Activated naive CD8-positive, alpha-beta T cell treated with anti-CD3 and anti-CD28 coated beads, Interleukin-2, amount 50 U/mL, for 24 hours (primary cell): ENCODE results near the gene CIC.
A peak's percentile ranks its signal among the peaks of the same experiment; 100 is the strongest.

Source experiments
- ATAC-seq: fragments of 150-1000 bp; cut with Tn5 transposase; one replicate; pipeline ENCODE4 v1.10.0; 2021
- DNase-seq: peaks from one replicate; pipeline ENCODE4 v3.0.0; 2021
- H3K27ac Mint-ChIP-seq: one replicate; pipeline ENCODE4 v1.8.0; 2021; ENCODE audit warnings: mild to moderate bottlenecking, mixed read lengths
- H3K27me3 Mint-ChIP-seq: one replicate; pipeline ENCODE4 v1.8.0; 2021; ENCODE audit warnings: mixed read lengths
- H3K36me3 Mint-ChIP-seq: one replicate; pipeline ENCODE4 v1.8.0; 2021; ENCODE audit warnings: low read depth, mixed read lengths
- H3K4me1 Mint-ChIP-seq: one replicate; pipeline ENCODE4 v1.8.0; 2021; ENCODE audit warnings: mixed read lengths
- H3K4me3 Mint-ChIP-seq: one replicate; pipeline ENCODE4 v1.8.0; 2021; ENCODE audit warnings: mild to moderate bottlenecking, moderate library complexity, mixed read lengths
- H3K9me3 Mint-ChIP-seq: one replicate; pipeline ENCODE4 v1.8.0; 2021; ENCODE audit warnings: mixed read lengths

The CIC gene

DNA sequence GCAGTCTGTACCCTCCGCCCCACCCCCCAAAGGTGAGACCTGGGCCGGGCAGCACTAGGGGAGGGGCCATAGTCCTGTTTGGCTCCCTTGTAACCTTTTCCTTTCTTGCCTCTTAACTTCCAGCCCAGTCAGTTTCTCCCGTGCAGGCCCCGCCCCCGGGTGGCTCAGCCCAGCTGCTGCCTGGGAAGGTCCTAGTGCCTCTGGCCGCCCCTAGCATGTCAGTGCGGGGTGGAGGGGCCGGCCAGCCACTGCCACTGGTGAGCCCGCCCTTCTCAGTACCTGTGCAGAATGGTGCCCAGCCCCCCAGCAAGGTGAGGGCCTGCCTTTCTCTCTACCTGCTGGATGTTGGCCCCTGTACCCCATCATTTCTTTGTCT lies 22.4 kb downstream of the CIC start:
- Mint-ChIP-seq H3K9me3 (no peaks in the 10 kb centered on the region), H3K4me3 (no peak overlapping the region), H3K4me1 (peaks cover 5% of the 10 kb centered on the region), H3K27ac (no peak overlapping the region), H3K27me3 (no peaks in the 10 kb centered on the region), H3K36me3 (peaks cover 12% of the 10 kb centered on the region)
- no peak for ATAC-seq
- DNase-seq = no peak

DNA sequence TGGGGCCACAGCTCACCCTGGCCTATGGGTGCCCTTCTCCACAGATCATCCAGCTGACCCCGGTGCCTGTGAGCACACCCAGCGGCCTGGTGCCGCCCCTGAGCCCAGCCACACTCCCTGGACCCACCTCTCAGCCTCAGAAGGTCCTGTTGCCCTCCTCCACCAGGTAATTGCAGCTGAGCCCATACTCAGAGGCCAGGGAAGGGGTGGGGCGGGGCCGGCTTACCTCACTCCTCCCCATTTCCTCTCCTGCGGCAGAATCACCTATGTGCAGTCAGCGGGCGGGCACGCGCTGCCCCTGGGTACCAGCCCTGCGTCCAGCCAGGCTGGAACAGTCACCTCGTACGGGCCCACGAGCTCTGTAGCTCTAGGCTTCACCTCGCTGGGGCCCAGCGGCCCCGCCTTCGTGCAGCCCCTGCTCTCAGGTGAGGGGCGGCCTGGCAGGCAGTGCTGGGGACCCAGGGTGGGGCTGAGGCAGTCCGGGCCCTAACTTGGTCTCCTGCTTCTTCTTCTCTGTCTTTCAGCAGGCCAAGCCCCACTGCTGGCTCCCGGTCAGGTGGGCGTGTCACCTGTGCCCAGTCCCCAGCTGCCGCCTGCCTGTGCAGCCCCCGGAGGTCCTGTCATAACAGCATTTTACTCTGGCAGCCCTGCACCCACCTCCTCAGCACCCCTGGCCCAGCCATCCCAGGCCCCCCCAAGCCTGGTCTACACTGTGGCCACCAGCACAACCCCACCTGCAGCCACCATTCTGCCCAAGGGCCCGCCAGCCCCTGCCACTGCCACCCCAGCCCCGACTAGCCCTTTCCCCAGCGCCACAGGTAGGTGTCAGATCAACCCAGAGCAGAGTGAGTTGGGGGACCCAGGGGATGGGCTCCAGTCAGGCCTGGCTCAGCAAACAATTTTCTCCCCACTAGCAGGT lies 23.2 kb downstream of the CIC start:
- Mint-ChIP-seq H3K27me3 (no peaks in the 10 kb centered on the region), H3K4me1 (peaks cover 5% of the 10 kb centered on the region), H3K36me3 (peaks cover 10% of the 10 kb centered on the region), H3K4me3 (no peak overlapping the region), H3K9me3 (no peaks in the 10 kb centered on the region), H3K27ac (no peak overlapping the region)
- DNase-seq (no peak), ATAC-seq (no peak)

GRCh38 chr19:42292963-42293362 lies 23.9 kb downstream of the CIC start:
- Mint-ChIP-seq H3K9me3 (no peaks in the 10 kb centered on the region), H3K4me3 (no peak overlapping the region), H3K36me3 (peaks cover 8% of the 10 kb centered on the region), H3K27ac (no peak overlapping the region), H3K4me1 (peaks cover 5% of the 10 kb centered on the region), H3K27me3 (no peaks in the 10 kb centered on the region)
- DNase-seq = no peak
- no peak for ATAC-seq

GRCh38 chr19:42293540-42293939 lies 24.5 kb downstream of the CIC start:
- Mint-ChIP-seq H3K4me1 (peaks cover 5% of the 10 kb centered on the region), H3K36me3 (peaks cover 8% of the 10 kb centered on the region), H3K9me3 (no peaks in the 10 kb centered on the region), H3K27me3 (no peaks in the 10 kb centered on the region), H3K27ac (no peak overlapping the region), H3K4me3 (no peak overlapping the region)
- DNase-seq = no peak
- no peak for ATAC-seq

DNA sequence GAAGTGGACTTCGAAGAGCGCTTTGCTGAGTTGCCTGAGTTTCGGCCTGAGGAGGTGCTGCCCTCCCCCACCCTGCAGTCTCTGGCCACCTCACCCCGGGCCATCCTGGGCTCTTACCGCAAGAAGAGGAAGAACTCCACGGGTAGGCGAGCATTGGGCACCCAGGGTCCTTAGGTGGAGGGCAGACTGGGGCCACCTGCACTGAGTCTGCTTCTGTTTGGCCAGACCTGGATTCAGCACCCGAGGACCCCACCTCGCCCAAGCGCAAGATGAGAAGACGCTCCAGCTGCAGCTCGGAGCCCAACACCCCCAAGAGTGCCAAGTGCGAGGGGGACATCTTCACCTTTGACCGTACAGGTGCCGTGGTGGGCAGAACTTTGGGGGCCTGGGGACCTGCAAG lies 24.9 kb downstream of the CIC start:
- Mint-ChIP-seq H3K4me1 (peaks cover 5% of the 10 kb centered on the region), H3K36me3 (peaks cover 8% of the 10 kb centered on the region), H3K27ac (no peak overlapping the region), H3K9me3 (no peaks in the 10 kb centered on the region), H3K4me3 (no peak overlapping the region), H3K27me3 (no peaks in the 10 kb centered on the region)
- ATAC-seq = no peak
- no peak for DNase-seq

- peaks cover 5% of the 10 kb centered on the region for H3K4me1 Mint-ChIP-seq
- peaks cover 6% of the 10 kb centered on the region for H3K36me3 Mint-ChIP-seq
- no peaks in the 10 kb centered on the region for H3K27me3 Mint-ChIP-seq
- DNase-seq (no peak), ATAC-seq (no peak)
- H3K27ac Mint-ChIP-seq = no peak overlapping the region
- H3K4me3 Mint-ChIP-seq = no peak overlapping the region
- no peaks in the 10 kb centered on the region for H3K9me3 Mint-ChIP-seq
These were observed 25.6 kb downstream of the CIC start for GRCh38 chr19:42294471-42295137.

GRCh38 chr19:42295342-42295741 lies 26.3 kb downstream of the CIC start:
- peaks cover 5% of the 10 kb centered on the region for H3K4me1 Mint-ChIP-seq
- no peak overlapping the region for H3K27ac Mint-ChIP-seq
- H3K4me3 Mint-ChIP-seq = no peak overlapping the region
- no peaks in the 10 kb centered on the region for H3K9me3 Mint-ChIP-seq
- DNase-seq (no peak), ATAC-seq (no peak)
- peaks cover 11% of the 10 kb centered on the region for H3K36me3 Mint-ChIP-seq
- H3K27me3 Mint-ChIP-seq = no peaks in the 10 kb centered on the region

GRCh38 chr19:42295831-42296525 lies 26.9 kb downstream of the CIC start:
- Mint-ChIP-seq H3K27ac (no peak overlapping the region), H3K27me3 (no peaks in the 10 kb centered on the region), H3K9me3 (no peaks in the 10 kb centered on the region), H3K4me3 (no peak overlapping the region), H3K36me3 (peaks cover 11% of the 10 kb centered on the region), H3K4me1 (peaks cover 5% of the 10 kb centered on the region)
- DNase-seq = peak; percentile 95
- peak; percentile 70 for ATAC-seq

DNA sequence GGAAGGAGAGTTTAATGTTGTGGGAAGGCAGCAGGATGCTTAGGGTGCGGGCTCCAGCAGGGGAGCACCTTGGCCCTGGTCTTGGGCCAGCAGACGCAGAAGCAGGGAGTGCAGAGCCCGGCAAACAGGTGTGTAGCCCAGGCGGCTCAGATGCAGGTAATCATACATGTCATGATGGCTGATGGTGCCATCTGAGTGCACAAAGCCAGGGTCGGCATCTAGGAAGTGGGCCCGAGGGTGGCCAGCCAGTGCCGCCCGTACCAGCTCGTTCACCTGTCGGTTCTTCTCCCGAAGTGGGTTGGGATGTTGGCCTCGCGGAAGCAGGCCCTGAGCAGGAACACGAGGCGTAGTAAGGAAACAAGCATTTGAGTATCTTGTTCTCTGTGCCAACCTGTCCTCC lies 28.0 kb downstream of the CIC start:
- Mint-ChIP-seq H3K27me3 (no peaks in the 10 kb centered on the region), H3K9me3 (no peaks in the 10 kb centered on the region), H3K36me3 (peaks cover 7% of the 10 kb centered on the region), H3K27ac (no peak overlapping the region), H3K4me1 (peaks cover 11% of the 10 kb centered on the region), H3K4me3 (no peak overlapping the region)
- DNase-seq = no peak
- no peak for ATAC-seq

- no peaks in the 10 kb centered on the region for H3K9me3 Mint-ChIP-seq
- peaks cover 24% of the 10 kb centered on the region for H3K4me1 Mint-ChIP-seq
- peak within 1 kb of the TSS; percentile 84 for H3K27ac Mint-ChIP-seq
- DNase-seq = peak; percentile 43
- H3K4me3 Mint-ChIP-seq = peak within 1 kb of the TSS; percentile 83
- H3K27me3 Mint-ChIP-seq = no peaks in the 10 kb centered on the region
- H3K36me3 Mint-ChIP-seq = peaks cover 4% of the 10 kb centered on the region
- ATAC-seq = peak; percentile 11
These were observed 32.7 kb downstream of the CIC start, which contains the start of gene PRR19 for GRCh38 chr19:42301646-42302203. Gene PRR19 (plus strand): TSS chr19:42302132. CDS start chr19:42309585, 7,453 bp downstream.

DNA sequence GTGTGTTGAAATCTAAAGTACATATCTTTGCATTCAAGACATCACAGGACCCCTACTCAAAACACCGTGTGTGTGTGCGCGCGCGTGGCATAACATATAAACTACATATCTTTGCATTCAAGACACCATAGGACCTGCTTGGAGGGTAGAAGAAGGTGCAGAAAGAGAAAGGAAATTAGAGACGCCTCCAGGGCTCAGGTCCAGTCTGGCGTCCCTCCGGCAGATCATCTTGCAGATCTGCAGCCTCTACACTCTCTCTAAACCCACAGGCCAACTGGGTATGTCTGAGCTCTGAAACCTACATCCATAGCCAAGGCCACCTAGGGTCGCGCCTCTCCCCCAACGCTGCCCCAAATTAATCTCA lies 34.0 kb downstream of the CIC start:
- peak overlapping the region; percentile 83 for H3K4me3 Mint-ChIP-seq

DNA sequence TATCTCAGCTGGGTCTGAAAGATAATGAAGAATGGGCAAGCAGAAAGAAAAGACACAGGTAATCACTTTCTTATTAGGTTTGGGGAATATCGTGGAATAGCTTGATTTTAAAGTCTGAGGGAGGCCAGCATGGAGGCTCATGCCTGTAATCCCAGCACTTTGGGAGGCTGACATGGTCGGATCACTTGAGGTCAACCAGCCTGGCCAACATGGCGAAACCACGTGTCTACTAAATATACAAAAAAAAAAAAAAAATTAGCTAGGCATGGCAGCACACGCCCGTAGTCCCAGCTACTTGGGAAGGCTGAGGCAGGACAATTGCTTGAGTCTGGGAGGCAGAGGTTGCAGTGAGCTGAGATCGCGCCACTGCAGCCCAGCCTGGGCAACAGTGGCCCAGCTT lies 34.8 kb downstream of the CIC start:
- no peak for DNase-seq
- Mint-ChIP-seq H3K27me3 (no peaks in the 10 kb centered on the region), H3K36me3 (peaks cover 4% of the 10 kb centered on the region), H3K9me3 (no peaks in the 10 kb centered on the region), H3K4me3 (no peak overlapping the region), H3K4me1 (peaks cover 24% of the 10 kb centered on the region), H3K27ac (no peak overlapping the region)
- ATAC-seq = no peak

More for the DNA sequence above, 34.0 kb downstream of the CIC start:
- ATAC-seq (no peak), DNase-seq (no peak)
- Mint-ChIP-seq H3K4me1 (peaks cover 24% of the 10 kb centered on the region), H3K36me3 (peaks cover 4% of the 10 kb centered on the region), H3K27me3 (no peaks in the 10 kb centered on the region), H3K27ac (peak overlapping the region; percentile 84), H3K9me3 (no peaks in the 10 kb centered on the region)

GRCh38 chr19:42306646-42307045 lies 37.6 kb downstream of the CIC start:
- no peak overlapping the region for H3K4me3 Mint-ChIP-seq
- ATAC-seq (no peak), DNase-seq (no peak)
- no peaks in the 10 kb centered on the region for H3K36me3 Mint-ChIP-seq
- H3K9me3 Mint-ChIP-seq = no peaks in the 10 kb centered on the region
- H3K4me1 Mint-ChIP-seq = peaks cover 17% of the 10 kb centered on the region
- H3K27me3 Mint-ChIP-seq = peaks cover 5% of the 10 kb centered on the region
- H3K27ac Mint-ChIP-seq = no peak overlapping the region

- Mint-ChIP-seq H3K9me3 (no peaks in the 10 kb centered on the region), H3K4me3 (no peak overlapping the region), H3K36me3 (no peaks in the 10 kb centered on the region), H3K4me1 (peaks cover 14% of the 10 kb centered on the region), H3K27ac (no peak overlapping the region), H3K27me3 (peaks cover 29% of the 10 kb centered on the region)
- no peak for ATAC-seq
- DNase-seq = no peak
These were observed 40.6 kb downstream of the CIC start for GRCh38 chr19:42309686-42310085.
